ENCODE measurements around the gene DUSP16.
"Not testable (repeated sequence)": the region's sequence is repeated elsewhere in the genome, so short reads cannot be mapped to it uniquely, and the experiment has no call there.

- TF ChIP-seq, protein P1, sequence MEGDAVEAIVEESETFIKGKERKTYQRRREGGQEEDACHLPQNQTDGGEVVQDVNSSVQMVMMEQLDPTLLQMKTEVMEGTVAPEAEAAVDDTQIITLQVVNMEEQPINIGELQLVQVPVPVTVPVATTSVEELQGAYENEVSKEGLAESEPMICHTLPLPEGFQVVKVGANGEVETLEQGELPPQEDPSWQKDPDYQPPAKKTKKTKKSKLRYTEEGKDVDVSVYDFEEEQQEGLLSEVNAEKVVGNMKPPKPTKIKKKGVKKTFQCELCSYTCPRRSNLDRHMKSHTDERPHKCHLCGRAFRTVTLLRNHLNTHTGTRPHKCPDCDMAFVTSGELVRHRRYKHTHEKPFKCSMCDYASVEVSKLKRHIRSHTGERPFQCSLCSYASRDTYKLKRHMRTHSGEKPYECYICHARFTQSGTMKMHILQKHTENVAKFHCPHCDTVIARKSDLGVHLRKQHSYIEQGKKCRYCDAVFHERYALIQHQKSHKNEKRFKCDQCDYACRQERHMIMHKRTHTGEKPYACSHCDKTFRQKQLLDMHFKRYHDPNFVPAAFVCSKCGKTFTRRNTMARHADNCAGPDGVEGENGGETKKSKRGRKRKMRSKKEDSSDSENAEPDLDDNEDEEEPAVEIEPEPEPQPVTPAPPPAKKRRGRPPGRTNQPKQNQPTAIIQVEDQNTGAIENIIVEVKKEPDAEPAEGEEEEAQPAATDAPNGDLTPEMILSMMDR (conservative IDR thresholded peaks at IDR 0.05; ENCODE audit: low read depth, low read length): not testable (repeated sequence)
- TF ChIP-seq EZH2 (IDR thresholded peaks at IDR 0.05; ENCODE audit: low read length, unreplicated experiment); EZH2phosphoT487 (IDR thresholded peaks at IDR 0.05; ENCODE audit: borderline replicate concordance, low read length): not testable (repeated sequence)
These were observed 90.4 kb downstream of the DUSP16 start for GRCh38 chr12:12471982-12472961.

Data from PC-3 (cell line).